Measurements from ENCODE around the gene GPX2. TPM values are rescaled to one million over a fixed set of nuclear protein-coding genes. Genes with fewer than 3 reads are reported as not detected.

Gene GPX2
- not detected in 2 replicates for total RNA-seq (2014; rRNA removed; shearing (Covaris generic))

GRCh38 chr14:64942531-64943111 lies at the start of gene GPX2:
Gene GPX2, minus strand, starts transcription at chr14:64942745. Its CDS starts 19 bp downstream, at chr14:64942726.
- DNase-seq (ENCODE audit: low read depth) = no peak

DNA sequence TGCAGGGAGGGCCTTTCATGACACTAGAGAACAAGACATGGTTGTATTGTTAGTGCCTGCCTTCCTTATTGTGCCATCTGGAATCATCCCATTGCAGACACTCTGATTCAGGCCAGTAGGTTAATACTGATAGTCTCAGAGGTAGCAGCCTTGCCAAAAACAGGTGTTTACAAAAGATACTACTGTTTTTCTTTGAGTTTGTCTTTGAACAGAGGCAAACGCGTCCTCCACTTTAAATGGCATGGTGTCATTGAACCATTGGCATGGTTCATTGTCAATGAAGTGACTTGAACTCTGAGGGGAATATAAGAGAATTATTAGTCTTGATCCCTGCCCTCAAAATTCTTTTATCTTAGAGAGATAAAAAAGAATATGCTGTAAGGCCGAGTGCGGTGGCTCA lies 48.4 kb upstream of the GPX2 start:
- no peak for DNase-seq (ENCODE audit: low read depth)

- DNase-seq (ENCODE audit: low read depth) = no peak
Observed at GRCh38 chr14:64990296-64990695, 47.8 kb upstream of the GPX2 start.

DNA sequence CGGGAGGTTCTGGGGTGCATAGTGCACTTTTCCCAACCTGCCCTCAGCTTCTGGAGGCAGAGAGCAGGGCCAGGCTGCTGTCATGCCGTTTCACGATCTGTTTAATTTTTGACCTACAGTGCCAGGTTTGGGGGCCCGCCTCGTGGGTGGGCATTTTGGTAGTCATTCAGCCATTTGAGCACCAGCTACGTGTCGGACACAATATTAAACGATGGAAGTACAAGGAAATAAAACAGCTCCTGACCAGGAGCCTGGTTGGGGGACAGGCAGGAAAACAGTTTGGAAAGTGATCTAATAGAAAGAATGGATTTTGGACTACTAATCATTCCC lies 44.9 kb upstream of the GPX2 start:
- DNase-seq (ENCODE audit: low read depth) = peak; percentile 16

DNA sequence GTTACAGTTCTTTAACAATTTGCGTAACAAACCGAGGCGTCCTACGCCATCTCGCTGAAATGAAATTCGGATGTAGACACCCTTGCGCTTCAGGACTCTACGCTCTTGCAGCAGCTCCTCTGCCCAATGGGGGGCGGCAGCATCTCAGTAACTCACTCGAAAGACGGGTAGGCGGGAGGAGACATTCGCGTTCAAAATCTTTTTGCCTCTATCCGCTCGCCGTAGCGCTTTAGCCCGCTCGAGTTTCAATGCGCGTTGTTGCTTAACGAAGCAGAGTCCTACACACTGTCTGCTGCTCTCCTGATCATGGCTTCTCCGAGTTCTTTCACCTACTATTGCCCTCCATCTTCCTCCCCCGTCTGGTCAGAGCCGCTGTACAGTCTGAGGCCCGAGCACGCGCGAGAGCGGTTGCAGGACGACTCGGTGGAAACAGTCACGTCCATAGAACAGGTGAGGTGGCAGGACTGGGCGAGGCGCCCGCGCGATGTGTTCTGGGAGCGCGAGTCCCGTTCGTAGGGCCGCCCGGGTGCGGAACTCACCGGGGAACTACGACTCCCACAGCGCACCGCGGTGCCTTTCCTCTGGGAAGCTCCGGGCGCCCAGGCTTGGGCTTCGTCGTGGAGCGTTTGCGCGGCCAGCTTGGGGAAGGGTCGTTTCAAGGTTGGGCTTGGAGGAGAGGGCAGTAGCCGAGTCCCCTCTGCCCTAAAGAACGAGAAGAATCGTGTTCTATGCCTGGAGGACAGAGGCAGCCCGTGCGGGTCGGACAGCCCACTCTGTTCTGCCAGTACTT lies 44.3 kb upstream of the GPX2 start, which contains the start of gene FNTB:
Gene FNTB (plus strand): TSS at position 248 of the 790 bp plus-strand sequence. CDS start 59 bp downstream, at position 307.
- DNase-seq (ENCODE audit: low read depth) = peak; percentile 94

DNA sequence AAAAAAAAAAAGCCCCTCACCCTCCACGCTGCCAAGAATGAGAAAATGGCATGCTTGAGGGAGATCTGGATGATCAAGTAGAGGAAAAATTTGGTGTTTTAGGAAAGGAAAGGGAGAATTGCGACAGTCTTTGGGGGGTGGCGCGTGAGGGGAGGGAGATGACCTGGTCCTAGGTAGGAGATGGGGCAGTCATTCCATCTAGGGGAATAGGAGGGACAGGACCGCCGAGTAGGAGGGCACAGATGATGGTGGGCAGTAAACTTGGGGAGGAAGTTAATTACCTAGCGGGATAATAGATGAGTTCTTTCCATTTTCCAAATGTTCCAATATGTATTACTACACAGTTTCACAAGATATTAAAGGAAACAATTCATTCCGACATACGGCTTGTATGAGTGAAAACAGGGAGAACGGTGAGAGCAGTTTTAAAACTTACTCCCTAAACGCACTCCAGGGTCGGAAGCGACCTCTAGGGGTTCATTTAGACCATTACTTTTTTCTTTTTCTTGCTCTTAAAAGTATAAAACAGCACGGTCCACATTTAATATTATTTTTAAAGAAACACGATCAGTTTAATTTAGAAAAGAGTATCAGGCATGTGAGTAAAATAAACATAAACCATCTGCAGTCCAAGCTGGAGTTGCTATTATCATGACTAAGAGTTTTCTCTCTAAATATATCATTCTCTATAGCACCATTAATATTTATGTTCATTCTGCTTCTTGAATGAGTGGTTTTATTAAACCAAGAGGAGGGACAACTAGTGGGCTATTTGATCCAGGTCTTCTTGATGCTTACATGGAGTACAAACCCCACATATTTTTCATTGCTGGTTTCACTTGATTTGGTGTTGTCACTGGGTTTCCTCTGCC lies 41.1 kb upstream of the GPX2 start:
- peak; percentile 62 for DNase-seq (ENCODE audit: low read depth)

GRCh38 chr14:64979336-64980074 lies 37.0 kb upstream of the GPX2 start:
- DNase-seq (ENCODE audit: low read depth) = peak; percentile 46

- DNase-seq (ENCODE audit: low read depth) = no peak
Observed at GRCh38 chr14:64974563-64974962, 32.0 kb upstream of the GPX2 start.

DNA sequence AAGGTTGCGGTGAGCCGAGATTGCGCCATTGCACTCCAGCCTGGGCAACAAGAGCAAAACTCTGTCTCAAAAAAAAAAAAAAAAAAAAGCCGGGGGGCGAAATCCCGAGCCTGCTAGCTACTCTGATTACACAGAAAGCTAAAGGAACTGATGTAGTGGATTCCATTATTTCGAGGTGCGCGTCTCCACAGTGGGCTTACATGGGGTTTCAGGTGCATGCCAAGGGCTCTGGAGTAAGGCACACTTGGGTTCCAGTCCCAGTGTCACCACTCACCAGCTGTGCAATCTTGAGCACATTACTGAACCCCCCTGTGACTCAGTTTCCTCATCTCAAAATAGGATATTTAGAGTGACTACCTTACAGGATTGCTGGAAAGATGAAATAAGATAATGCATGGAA lies 31.3 kb upstream of the GPX2 start:
- no peak for DNase-seq (ENCODE audit: low read depth)

- no peak for DNase-seq (ENCODE audit: low read depth)
Observed at GRCh38 chr14:64973026-64973442, 30.5 kb upstream of the GPX2 start.

- peak; percentile 14 for DNase-seq (ENCODE audit: low read depth)
Observed at GRCh38 chr14:64971943-64972791, 29.6 kb upstream of the GPX2 start, which contains the start of gene RAB15. Gene RAB15, minus strand, starts transcription at chr14:64972336. Its CDS starts 260 bp downstream, at chr14:64972076.

DNA sequence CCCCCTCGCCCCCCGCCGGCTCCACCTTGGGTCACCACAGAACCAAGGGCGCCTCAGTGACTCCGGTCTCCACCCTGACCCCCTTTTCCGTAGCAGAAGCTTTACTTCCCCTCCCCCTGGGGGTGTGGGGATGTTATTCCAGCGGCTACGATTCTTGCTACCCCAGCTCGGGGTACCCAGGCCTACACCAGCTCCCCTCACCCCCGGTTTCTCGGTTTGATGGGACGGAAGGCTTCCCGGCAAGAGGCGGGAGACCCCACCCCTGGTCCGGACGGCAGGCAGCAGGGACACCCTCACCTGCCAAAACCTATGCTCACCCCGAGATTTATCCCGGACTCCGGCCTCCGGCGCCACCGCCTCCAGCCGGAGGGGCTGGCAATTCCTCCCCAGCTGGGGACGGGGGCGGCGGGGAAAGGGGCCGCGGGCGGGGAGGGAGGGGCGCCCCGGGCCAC lies 29.0 kb upstream of the GPX2 start:
- no peak for DNase-seq (ENCODE audit: low read depth)

DNA sequence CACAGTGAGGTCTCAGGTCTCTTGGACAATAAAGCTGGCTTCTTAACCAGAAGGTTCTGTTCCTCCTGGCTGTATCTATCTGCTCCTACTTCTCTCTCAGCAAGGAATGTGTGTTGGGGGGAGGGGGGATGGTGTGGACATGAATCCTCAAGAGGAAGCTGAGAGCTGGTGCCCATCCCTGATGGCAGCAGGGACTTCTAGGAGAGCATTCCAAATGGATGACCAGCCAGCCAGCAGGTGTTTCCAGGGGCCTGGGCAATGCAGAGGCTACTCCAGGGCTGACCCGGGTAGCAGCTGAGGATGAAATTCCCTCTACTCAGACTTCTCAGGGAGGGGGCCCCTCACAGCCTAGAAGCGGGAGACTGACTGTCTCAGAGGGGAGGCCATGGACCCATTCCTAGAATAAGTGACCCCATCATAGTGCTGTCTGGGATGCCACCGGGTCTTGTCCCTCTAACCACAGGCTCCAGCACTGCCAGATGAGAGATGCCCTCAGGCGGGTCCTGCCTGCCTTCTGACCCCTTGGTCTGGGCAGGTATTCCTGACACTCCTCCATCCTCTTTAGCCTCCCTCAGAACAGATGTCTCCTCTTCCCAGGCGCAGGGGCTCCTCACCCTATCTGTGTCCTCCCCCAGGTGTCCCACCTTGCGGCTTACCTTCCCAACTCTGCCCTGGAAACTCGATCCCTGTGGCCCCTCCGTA lies 28.4 kb upstream of the GPX2 start:
- DNase-seq (ENCODE audit: low read depth) = peak; percentile 65

- DNase-seq (ENCODE audit: low read depth) = no peak
Observed at GRCh38 chr14:64970041-64970440, 27.5 kb upstream of the GPX2 start.

GRCh38 chr14:64968651-64969050 lies 26.1 kb upstream of the GPX2 start:
- no peak for DNase-seq (ENCODE audit: low read depth)

- no peak for DNase-seq (ENCODE audit: low read depth)
Observed at GRCh38 chr14:64968167-64968566, 25.6 kb upstream of the GPX2 start.

- DNase-seq (ENCODE audit: low read depth) = no peak
Observed at GRCh38 chr14:64966976-64967375, 24.4 kb upstream of the GPX2 start.

DNA sequence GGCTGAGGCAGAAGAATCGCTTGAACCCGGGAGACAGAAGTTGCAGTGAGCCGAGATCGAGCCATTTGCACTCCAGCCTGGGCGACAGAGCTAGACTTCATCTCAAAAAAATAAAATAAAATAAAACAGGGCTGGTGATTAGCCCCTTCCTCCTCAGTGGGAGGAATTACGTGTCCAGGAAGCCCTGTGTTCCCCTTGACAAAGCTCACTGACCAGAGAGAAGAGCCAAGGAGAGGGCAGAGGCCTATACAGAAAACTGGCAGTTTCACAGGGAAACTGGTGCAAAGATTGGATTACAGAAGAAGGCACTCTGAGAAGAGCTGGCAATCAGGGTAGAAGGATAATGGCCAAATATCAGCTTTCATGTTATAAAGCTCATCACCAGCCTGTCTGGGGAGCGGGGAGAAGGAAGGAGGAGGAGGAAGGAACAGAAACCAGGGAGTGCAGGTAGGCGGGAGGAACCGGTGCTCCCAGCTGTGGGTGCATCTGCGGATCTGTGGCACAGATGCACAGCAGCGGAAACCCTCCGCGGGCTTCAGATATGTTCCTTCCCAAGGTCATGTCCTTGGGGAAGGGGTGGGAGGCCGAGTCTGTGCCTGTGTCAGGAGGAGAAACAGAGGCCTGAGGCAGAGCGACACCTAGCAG lies 22.9 kb upstream of the GPX2 start:
- no peak for DNase-seq (ENCODE audit: low read depth)

- DNase-seq (ENCODE audit: low read depth) = no peak
Observed at GRCh38 chr14:64963611-64964010, 21.1 kb upstream of the GPX2 start.
